NCI-H748 (cell line): ENCODE results near the gene FBF1.
A peak's percentile ranks its signal among the peaks of the same experiment; 100 is the strongest.
"Not testable (repeated sequence)": the region's sequence is repeated elsewhere in the genome, so short reads cannot be mapped to it uniquely, and the experiment has no call there.

Experiments
- DNase-seq: peaks from one replicate; lab custom pipeline; 2025; ENCODE audit not compliant: unreplicated experiment; lab: John Stamatoyannopoulos, UW

Gene FBF1

GRCh38 chr17:75940727-75941441, at the start of gene FBF1:
Gene FBF1 (minus strand): TSS chr17:75941042. CDS start chr17:75938149, 2,893 bp downstream.
- peak; percentile 91 for DNase-seq

- DNase-seq: no peak
These were observed 46.2 kb upstream of the FBF1 start for GRCh38 chr17:75987041-75987440.

- no peak for DNase-seq
These were observed 45.1 kb upstream of the FBF1 start for GRCh38 chr17:75985986-75986385.

- no peak for DNase-seq
These were observed 42.8 kb upstream of the FBF1 start for GRCh38 chr17:75983501-75984181.

- no peak for DNase-seq
These were observed 40.3 kb upstream of the FBF1 start for GRCh38 chr17:75981019-75981615.

GRCh38 chr17:75980188-75981018, 39.6 kb upstream of the FBF1 start:
- DNase-seq: no peak

- DNase-seq: no peak
These were observed 38.9 kb upstream of the FBF1 start for GRCh38 chr17:75979705-75980187.

- DNase-seq: peak; percentile 95
These were observed 38.3 kb upstream of the FBF1 start, which contains the start of the genes ACOX1 and TEN1 for GRCh38 chr17:75978938-75979704. Gene ACOX1 (minus strand): TSS chr17:75979166. CDS start chr17:75979073, 93 bp downstream. Gene TEN1 (plus strand): TSS chr17:75979240. CDS start chr17:75986193, 6,953 bp downstream.

GRCh38 chr17:75976175-75976848, 35.5 kb upstream of the FBF1 start:
- DNase-seq: no peak

GRCh38 chr17:75975757-75976174, 34.9 kb upstream of the FBF1 start:
- DNase-seq: no peak

GRCh38 chr17:75975187-75975586, 34.3 kb upstream of the FBF1 start:
- not testable (repeated sequence) for DNase-seq

GRCh38 chr17:75970626-75971025, 29.8 kb upstream of the FBF1 start:
- no peak for DNase-seq

- DNase-seq: no peak
These were observed 29.2 kb upstream of the FBF1 start for GRCh38 chr17:75970011-75970523.

- DNase-seq: not testable (repeated sequence)
These were observed 28.2 kb upstream of the FBF1 start for GRCh38 chr17:75969044-75969443.

- DNase-seq: no peak
These were observed 24.6 kb upstream of the FBF1 start for GRCh38 chr17:75965468-75965867.

GRCh38 chr17:75959839-75960511, 19.1 kb upstream of the FBF1 start:
- DNase-seq: no peak

GRCh38 chr17:75959051-75959838, 18.4 kb upstream of the FBF1 start:
- DNase-seq: no peak
